ENCODE measurements around the gene RGS14.

The RGS14 gene

GRCh38 chr5:177362610-177363507, 5.1 kb downstream of the RGS14 start:
- peak overlapping the region; percentile 17 for H3K27ac ChIP-seq
- no peak for DNase-seq (ENCODE audit: low read depth, low spot score)

- H3K27ac ChIP-seq = no peak overlapping the region
- DNase-seq (ENCODE audit: low read depth, low spot score) = no peak
Observed at GRCh38 chr5:177363565-177363964, 5.8 kb downstream of the RGS14 start.

- no peak for DNase-seq (ENCODE audit: low read depth, low spot score)
Observed at GRCh38 chr5:177364159-177364962, 6.6 kb downstream of the RGS14 start.

DNA sequence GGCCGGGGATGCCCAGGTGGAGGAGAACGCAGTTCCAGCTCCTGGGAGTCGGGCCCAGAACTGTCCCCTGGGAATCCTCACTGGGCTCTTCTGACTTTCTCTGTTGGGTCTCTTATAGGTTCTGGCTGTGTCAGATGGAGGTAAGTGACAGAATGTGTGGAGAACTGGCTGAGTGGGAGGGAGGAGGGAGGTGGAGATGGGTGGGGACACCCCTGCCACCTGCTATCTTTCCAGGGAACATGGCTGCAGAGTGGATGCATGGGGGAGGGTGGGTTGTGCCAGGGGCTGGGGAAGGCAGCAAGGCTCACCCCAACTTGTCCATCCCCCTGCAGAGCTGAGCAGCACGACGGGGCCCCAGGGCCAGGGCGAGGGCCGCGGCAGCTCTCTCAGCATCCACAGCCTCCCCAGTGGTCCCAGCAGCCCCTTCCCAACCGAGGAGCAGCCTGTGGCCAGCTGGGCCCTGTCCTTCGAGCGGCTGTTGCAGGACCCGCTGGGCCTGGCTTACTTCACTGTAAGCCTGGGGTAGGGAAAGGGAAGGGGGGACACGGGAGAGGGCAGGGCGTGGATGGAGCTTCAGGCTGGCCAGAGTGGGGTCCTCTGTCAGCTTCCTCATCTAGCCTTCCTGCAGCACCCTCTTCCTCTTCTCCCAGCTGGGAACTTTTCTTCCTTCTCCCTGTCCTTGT, 8.3 kb downstream of the RGS14 start:
- DNase-seq (ENCODE audit: low read depth, low spot score) = no peak
- H3K27ac ChIP-seq = no peak overlapping the region

More at GRCh38 chr5:177364159-177364962, 6.6 kb downstream of the RGS14 start:
- no peak overlapping the region for H3K27ac ChIP-seq

DNA sequence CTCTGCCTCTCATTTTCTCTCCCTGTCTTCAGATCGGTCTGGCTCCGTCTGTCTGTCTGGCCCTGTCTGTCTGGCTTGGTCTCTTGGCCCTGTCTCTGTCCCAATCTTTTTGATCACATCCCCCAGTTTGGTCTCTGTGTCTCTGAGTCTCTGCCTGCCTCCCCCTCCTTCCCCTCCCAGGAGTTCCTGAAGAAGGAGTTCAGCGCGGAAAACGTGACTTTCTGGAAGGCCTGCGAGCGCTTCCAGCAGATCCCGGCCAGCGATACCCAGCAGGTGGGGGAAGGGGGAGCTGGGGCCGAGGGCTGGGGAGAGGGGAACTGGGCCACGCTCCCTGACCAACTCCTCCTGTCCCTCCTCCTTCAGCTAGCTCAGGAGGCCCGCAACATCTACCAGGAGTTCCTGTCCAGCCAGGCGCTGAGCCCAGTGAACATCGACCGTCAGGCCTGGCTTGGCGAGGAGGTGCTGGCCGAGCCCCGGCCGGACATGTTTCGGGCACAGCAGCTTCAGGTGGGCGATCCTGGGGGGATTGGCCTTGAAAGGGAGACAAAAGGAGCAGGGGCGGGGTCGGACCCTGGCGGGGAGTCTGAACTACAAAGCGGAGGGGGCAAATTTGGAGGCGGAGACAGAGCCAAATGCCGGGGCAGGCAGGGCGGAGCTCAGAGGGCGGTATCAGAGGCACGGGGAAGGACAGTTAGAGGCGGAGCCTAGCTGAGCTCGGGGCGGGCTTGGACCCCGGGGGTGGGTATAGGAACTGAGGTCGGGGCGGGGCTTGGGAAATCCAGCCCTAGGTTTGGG, 9.0 kb downstream of the RGS14 start:
- DNase-seq (ENCODE audit: low read depth, low spot score) = no peak
- H3K27ac ChIP-seq = peak overlapping the region; percentile 27

DNA sequence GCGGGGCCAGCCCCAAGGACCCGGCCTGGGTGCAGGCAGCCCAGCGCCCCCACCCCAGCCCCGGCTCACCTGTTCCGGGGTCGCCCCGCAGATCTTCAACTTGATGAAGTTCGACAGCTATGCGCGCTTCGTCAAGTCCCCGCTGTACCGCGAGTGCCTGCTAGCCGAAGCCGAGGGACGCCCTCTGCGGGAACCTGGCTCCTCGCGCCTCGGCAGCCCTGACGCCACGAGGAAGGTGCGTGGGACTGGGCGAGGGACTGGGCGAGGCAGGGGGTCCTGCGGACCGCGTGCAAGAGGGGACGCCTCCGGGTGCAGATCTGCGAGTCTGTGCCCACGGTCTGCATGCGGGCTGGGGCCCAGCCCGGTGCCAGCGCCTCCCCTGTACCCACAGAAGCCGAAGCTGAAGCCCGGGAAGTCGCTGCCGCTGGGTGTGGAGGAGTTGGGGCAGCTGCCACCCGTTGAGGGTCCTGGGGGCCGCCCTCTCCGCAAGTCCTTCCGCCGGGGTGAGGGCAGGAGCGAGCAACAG, 9.7 kb downstream of the RGS14 start:
- no peak overlapping the region for H3K27ac ChIP-seq
- DNase-seq (ENCODE audit: low read depth, low spot score) = no peak

- H3K27ac ChIP-seq = peak overlapping the region; percentile 15
- DNase-seq (ENCODE audit: low read depth, low spot score) = peak; percentile 49
Observed at GRCh38 chr5:177367981-177368868, 10.5 kb downstream of the RGS14 start.

DNA sequence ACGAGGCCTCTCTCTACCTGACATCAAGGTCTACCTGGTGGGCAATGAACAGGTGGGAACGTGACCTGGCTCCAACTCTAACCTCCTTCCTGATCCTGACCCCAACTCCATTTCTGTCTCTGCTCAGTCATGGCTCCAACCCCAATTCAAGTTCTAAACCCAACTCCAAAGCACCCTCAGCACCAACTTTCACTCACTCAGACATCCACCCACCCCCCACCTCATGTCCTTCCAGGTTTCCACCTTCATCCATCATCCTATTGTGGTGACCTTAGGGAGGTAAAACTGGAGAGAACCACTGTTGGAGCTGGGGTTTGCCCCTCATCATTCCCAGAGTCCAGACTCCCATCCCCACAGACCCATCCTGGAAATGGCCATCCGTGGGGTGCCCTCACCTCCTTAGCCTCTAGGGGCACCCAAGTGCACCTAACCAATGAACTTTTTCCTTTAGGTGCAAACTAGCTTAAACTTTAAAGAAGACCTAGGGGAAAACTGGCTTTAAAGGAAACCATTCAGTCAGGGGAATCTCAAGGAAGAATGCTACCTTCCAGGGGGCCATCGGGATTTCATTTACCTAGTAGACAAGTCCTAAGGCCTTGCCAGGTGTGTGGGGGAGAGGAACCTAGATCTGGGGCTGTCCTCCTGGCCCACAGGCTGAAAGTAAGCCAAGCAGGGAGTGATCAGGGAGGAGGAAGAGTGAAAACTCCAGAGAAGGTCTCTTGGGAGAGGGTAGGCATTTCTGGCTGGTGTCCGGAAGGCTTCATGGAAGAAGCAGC, 11.3 kb downstream of the RGS14 start:
- DNase-seq (ENCODE audit: low read depth, low spot score) = no peak
- peak overlapping the region; percentile 15 for H3K27ac ChIP-seq

DNA sequence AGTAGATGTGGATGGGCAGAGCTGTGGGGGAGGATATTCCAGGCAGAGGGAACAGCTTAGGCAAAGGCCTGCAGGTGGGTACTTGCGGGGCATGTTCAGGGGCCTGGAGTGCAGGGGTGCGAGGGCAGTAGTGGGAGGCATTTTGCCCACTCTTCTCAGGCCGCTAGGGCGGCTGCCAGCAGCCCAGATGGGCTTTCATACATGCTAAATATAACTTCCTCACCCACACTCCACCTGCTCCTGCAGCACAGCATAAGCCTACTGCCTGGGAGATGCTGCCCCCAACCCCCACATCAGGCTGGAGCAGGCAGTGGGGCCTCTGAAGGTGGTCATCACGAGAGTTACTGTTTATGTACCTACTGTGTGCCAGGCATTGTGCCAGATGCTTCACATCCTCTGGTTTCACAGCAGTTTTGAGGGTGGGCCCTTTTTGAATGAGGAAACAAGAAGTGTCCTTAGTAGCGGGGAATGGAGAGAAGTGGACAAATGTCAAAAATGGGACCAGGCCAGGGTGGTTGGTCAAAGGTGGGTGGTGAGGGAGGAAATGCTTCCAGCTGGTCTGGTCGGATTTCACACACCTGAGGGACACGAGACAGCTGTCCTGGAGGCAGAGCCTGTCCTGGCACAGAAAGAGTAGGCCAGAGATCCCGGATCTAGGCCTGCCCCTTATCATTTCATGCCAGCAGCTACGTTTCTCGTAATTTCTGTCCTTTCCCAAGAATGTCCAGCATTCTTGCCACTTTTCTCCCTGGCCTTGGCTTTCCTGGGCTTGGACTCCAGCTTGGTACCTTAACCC, 12.1 kb downstream of the RGS14 start:
- DNase-seq (ENCODE audit: low read depth, low spot score) = no peak
- H3K27ac ChIP-seq = no peak overlapping the region

DNA sequence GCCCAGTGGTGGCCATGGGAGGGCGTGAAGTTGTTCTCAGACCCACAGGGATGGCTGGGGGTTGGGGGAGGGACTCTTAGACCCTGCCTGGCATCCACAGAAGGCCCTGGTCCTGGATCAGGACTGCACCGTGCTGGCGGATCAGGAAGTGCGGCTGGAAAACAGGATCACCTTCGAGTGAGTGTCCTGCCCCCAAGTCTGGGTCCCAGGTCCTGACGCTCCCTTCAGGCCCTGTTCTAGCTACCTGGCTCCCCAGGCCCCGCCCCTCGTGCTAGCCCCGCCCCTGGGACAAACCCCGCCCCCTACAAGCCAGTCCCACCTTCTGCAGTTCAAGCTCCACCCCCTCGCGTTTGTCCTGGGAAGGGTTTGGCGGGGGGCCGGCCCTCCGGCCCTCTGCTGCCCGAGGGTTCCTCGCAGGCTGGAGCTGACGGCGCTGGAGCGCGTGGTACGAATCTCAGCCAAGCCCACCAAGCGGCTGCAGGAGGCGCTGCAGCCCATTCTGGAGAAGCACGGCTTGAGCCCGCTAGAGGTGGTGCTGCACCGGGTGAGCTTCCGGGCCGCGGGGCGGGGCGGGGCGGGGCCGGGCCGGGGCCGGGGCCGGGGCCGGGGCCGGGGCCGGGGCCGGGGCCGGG, 12.9 kb downstream of the RGS14 start:
- peak overlapping the region; percentile 50 for H3K27ac ChIP-seq
- no peak for DNase-seq (ENCODE audit: low read depth, low spot score)

GRCh38 chr5:177371120-177372033, 13.7 kb downstream of the RGS14 start:
- H3K27ac ChIP-seq = peak overlapping the region; percentile 50
- DNase-seq (ENCODE audit: low read depth, low spot score) = no peak

- DNase-seq (ENCODE audit: low read depth, low spot score) = no peak
- no peak overlapping the region for H3K27ac ChIP-seq
Observed at GRCh38 chr5:177372034-177372896, 14.5 kb downstream of the RGS14 start.

GRCh38 chr5:177372910-177373309, 15.2 kb downstream of the RGS14 start:
- DNase-seq (ENCODE audit: low read depth, low spot score) = no peak
- no peak overlapping the region for H3K27ac ChIP-seq

- H3K27ac ChIP-seq = no peak overlapping the region
- no peak for DNase-seq (ENCODE audit: low read depth, low spot score)
Observed at GRCh38 chr5:177373806-177374205, 16.1 kb downstream of the RGS14 start.

- H3K27ac ChIP-seq = no peak overlapping the region
Observed at GRCh38 chr5:177374211-177374610, 16.5 kb downstream of the RGS14 start.

More at GRCh38 chr5:177374211-177374610, 16.5 kb downstream of the RGS14 start:
- no peak for DNase-seq (ENCODE audit: low read depth, low spot score)
